Neutrophil (primary cell): ENCODE measurements around the gene CPA4.

Experiments used
- H3K27ac ChIP-seq: fragments of 200-600 bp; sonication (generic); 2 replicates; pipeline ENCODE4 v1.5.1; 2016; ENCODE audit warnings: mild to moderate bottlenecking, moderate library complexity
- H3K27me3 ChIP-seq: fragments of 200-600 bp; sonication (generic); 2 replicates; pipeline ENCODE4 v1.6.0; 2016; ENCODE audit warnings: mild to moderate bottlenecking
- H3K36me3 ChIP-seq: fragments of 200-600 bp; sonication (generic); 2 replicates; pipeline ENCODE4 v1.5.1; 2017
- H3K4me1 ChIP-seq, 2 experiments: fragments of 200-600 bp in 1 of 2; sonication (generic) in 1 of 2; 1 replicate in 1 of 2; 2 replicates in 1 of 2; pipeline versions ENCODE4 v1.5.1 to v1.6.1; 2013 to 2016; ENCODE audit warnings: low read depth in 1 of 2, low read length in 1 of 2, mild to moderate bottlenecking in 1 of 2, moderate library complexity in 1 of 2; ENCODE audit not compliant: control insufficient read depth in 1 of 2, insufficient read depth in 1 of 2
- H3K4me3 ChIP-seq, 2 experiments: fragments of 200-600 bp in 1 of 2; sonication (generic) in 1 of 2; 1 replicate in 1 of 2; 2 replicates in 1 of 2; pipeline ENCODE4 v1.5.1; 2013 to 2016; ENCODE audit warnings: low read depth in 1 of 2, low read length in 1 of 2, mild to moderate bottlenecking in 1 of 2, moderate library complexity in 1 of 2
- H3K9me3 ChIP-seq: fragments of 200-600 bp; sonication (generic); 2 replicates; pipeline ENCODE4 v1.5.1; 2016
- CTCF ChIP-seq: fragments of 200-600 bp; sonication (generic); IDR thresholded peaks from 2 replicates; pipeline ENCODE4 v1.5.1; 2016; ENCODE audit warnings: antibody characterized with exemption

Gene CPA4

DNA sequence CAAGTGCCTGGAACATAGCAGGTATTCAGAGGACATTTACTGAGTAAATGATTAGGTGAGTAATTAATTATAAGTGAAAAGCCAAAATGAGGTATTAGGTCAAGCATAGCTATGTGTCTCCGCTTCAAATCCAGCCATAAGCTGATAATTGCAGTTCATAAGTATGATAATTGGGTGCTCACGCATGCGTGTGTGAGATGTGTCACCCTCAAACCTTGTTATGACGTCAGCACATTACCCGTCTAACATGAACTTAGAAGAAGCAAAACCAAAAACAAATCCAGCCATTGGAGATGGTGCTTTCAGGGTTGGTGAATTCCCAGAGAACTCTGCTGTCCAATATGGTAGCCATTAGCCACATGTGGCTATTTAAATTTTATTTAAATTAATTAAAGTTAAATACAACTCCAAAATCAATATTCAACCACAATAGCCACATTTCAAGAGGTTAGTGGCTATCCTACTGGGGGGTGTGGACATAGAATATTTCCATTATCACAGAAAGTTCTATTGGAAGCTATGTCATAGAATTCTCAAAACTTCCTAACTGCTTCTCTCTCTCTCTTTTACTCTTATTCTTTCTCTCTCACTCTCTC lies 51.4 kb downstream of the CPA4 start, which contains the start of gene CPA5:
CPA5 (plus strand) TSS at position 546 of the 596 bp plus-strand sequence. CDS start 1,670 bp downstream, outside the sequence.
- no peak for TF ChIP-seq CTCF
- no peaks in the 10 kb centered on the region for H3K27me3 ChIP-seq
- H3K4me3 ChIP-seq = no peak within 1 kb of the TSS
- H3K36me3 ChIP-seq = no peaks in the 10 kb centered on the region
- H3K4me1 ChIP-seq = no peaks in the 10 kb centered on the region
- no peak within 1 kb of the TSS for H3K27ac ChIP-seq
- no peaks in the 10 kb centered on the region for H3K9me3 ChIP-seq

DNA sequence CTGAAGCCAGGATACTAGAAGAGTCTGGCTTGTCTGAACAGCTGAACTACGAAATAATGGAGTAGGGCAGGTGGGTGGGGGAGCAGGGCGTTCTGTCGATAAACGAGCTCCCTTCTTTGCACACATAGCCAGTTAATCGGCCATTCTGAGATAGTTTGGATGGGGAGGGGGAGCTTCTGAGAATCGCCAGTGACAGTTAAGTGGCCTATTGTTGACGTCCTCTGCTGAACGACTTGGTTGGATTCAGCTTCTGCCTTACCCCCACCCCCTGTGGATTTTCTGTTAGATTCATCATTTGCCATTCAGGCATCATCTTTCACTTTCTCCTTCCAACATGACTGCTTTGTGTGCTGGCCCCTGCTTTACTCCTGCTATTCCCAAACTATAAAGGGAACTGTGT lies 52.2 kb downstream of the CPA4 start:
- Histone ChIP-seq H3K27me3 (no peaks in the 10 kb centered on the region), H3K4me1 (no peaks in the 10 kb centered on the region), H3K4me3 (no peak overlapping the region), H3K9me3 (no peaks in the 10 kb centered on the region), H3K36me3 (no peaks in the 10 kb centered on the region), H3K27ac (no peak overlapping the region)
- TF ChIP-seq CTCF = no peak

DNA sequence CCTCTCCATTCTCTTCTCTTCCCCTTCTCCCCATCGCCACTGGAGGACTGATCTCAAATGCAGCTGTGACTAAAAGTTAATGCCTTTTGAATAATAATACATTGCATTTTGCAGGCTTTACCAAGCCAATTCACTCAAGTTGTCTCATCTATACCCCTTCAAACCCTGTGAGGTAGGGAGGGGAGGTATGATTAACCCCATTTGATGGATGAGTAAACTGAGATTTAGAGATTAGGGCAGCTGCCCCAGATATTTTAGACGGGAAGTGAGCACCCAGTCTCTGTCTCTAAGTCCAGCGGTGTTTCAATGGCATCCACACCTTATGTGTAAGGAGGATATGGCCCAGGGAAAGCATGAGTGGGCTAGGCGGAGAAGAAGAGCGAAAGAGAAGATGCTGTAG lies 52.8 kb downstream of the CPA4 start:
- no peak overlapping the region for H3K27ac ChIP-seq
- H3K4me1 ChIP-seq = no peaks in the 10 kb centered on the region
- TF ChIP-seq CTCF = no peak
- H3K36me3 ChIP-seq = no peaks in the 10 kb centered on the region
- H3K4me3 ChIP-seq = no peak overlapping the region
- no peaks in the 10 kb centered on the region for H3K9me3 ChIP-seq
- H3K27me3 ChIP-seq = peaks cover 3% of the 10 kb centered on the region

DNA sequence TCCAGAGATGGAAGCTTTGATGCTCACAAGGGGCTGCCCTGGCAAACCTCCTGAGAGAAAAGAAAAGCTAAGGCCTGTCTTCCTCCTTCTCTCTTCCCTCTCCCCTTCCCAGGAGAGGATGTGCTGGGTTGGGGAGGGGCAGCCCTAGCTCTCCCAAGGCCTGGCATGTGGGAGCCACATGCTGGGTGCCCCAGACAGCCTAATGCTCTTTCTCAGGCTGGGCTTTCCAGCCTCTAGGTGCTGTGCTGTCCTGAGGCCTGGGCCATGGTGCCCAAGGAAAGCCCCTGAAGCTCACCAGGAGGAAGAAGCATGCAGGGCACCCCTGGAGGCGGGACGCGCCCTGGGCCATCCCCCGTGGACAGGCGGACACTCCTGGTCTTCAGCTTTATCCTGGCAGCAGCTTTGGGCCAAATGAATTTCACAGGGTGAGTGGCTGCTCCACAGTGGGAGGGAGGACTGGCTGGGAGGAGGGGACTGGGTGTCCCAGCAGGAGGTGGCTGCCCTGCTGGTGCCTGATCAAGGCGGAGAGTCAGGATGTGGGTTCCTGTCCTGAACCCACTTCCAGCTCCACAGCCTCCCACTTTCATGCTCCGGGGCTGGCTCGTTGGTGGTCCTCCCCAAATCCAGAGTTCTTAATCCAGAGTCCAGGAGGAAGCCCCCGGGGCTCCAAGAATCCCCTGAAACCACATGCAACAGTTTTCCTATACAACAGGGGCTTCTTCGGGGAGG lies 53.4 kb downstream of the CPA4 start:
- no peak overlapping the region for H3K4me3 ChIP-seq
- no peaks in the 10 kb centered on the region for H3K4me1 ChIP-seq
- peaks cover 5% of the 10 kb centered on the region for H3K27me3 ChIP-seq
- no peak overlapping the region for H3K27ac ChIP-seq
- no peak for TF ChIP-seq CTCF
- no peaks in the 10 kb centered on the region for H3K36me3 ChIP-seq
- no peaks in the 10 kb centered on the region for H3K9me3 ChIP-seq

GRCh38 chr7:130346941-130347340 lies 54.0 kb downstream of the CPA4 start:
- H3K4me1 ChIP-seq = no peaks in the 10 kb centered on the region
- no peaks in the 10 kb centered on the region for H3K9me3 ChIP-seq

More at GRCh38 chr7:130346941-130347340, 54.0 kb downstream of the CPA4 start:
- no peak overlapping the region for H3K4me3 ChIP-seq
- TF ChIP-seq CTCF = no peak
- H3K27me3 ChIP-seq = peaks cover 5% of the 10 kb centered on the region
- no peaks in the 10 kb centered on the region for H3K36me3 ChIP-seq
- no peak overlapping the region for H3K27ac ChIP-seq
